OCI-LY3 (cell line): Measurements from ENCODE around the gene PPM1A.

Experiments
- H2AFZ ChIP-seq: fragments of 200-600, 300-600 bp; shearing (Covaris generic); 2 replicates; pipeline ENCODE4 v1.6.0; 2014; ENCODE audit warnings: antibody characterized with exemption, low read depth, low read length
- H3K27ac ChIP-seq: fragments of 200-600, 300-600 bp; sonication (generic); 2 replicates; pipeline ENCODE4 v1.5.1; 2014; ENCODE audit warnings: mild to moderate bottlenecking, low read length, moderate library complexity, mixed read lengths
- H3K27me3 ChIP-seq: fragments of 200-600, 300-600 bp; sonication (generic); 2 replicates; pipeline ENCODE4 v1.6.1; 2014; ENCODE audit warnings: low read depth, low read length, mixed read lengths
- H3K36me3 ChIP-seq: fragments of 200-600, 300-600 bp; sonication (generic); replicated peaks from 2 replicates; pipeline ENCODE3; 2014; ENCODE audit warnings: low read depth, low read length, mixed read lengths
- H3K4me1 ChIP-seq: fragments of 300-600, 200-600 bp; sonication (generic); 2 replicates; pipeline ENCODE4 v1.6.1; 2014; ENCODE audit warnings: low read length, mixed read lengths
- H3K4me2 ChIP-seq: fragments of 200-600, 300-600 bp; sonication (generic); 2 replicates; pipeline ENCODE4 v1.6.1; 2014; ENCODE audit warnings: low read length, mixed read lengths
- H3K4me3 ChIP-seq: fragments of 300-600, 200-600 bp; sonication (generic); 2 replicates; pipeline ENCODE4 v1.5.1; 2014; ENCODE audit warnings: antibody characterized with exemption, mild to moderate bottlenecking, low read length, moderate library complexity
- H3K79me2 ChIP-seq: fragments of 300-600, 200-600 bp; shearing (Covaris generic); 2 replicates; pipeline ENCODE4 v1.6.1; 2014; ENCODE audit warnings: mild to moderate bottlenecking, low read length, mixed read lengths
- H3K9ac ChIP-seq: fragments of 300-600, 200-600 bp; shearing (Covaris generic); 2 replicates; pipeline ENCODE4 v1.6.0; 2014; ENCODE audit warnings: mild to moderate bottlenecking, low read length, moderate library complexity
- H3K9me3 ChIP-seq: fragments of 200-600, 300-600 bp; shearing (Covaris generic); 2 replicates; pipeline ENCODE4 v1.6.1; 2014; ENCODE audit warnings: low read length, mixed read lengths; ENCODE audit not compliant: insufficient read depth
- H4K20me1 ChIP-seq: fragments of 200-600, 300-600 bp; sonication (generic); 2 replicates; pipeline ENCODE4 v1.6.1; 2016; ENCODE audit warnings: low read length, mixed read lengths; ENCODE audit not compliant: insufficient read depth
- CTCF ChIP-seq: fragments of 200-600, 300-600 bp; sonication (generic); IDR thresholded peaks from 2 replicates; pipeline ENCODE4 v1.5.1; 2014; ENCODE audit warnings: antibody characterized with exemption, low read length, low read depth
- EZH2phosphoT487 ChIP-seq: fragments of 200-600 bp; shearing (Covaris generic); IDR thresholded peaks from 2 replicates; pipeline ENCODE4 v1.6.1; 2018; ENCODE audit warnings: antibody characterized with exemption, mixed run types, low read depth

The PPM1A gene

DNA sequence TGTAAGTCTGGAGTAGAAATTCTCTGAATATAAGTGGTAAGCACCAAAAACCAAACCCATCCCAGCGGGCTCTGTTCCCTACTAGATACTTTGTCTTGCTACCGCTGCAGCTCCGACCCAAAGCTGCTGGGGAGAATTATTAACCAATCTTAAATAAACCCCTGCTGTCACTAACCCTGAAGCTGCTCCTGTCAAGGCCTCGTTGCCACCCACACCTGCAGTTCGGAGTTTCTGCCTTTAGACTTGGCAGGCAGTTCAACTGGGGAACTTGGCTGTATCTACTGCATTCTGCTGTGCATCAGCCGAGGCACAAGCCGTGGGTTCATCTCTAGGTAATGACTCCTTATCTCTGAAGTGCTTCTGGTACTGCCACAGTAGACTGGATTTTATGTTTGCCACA, 55.5 kb downstream of the PPM1A start:
- Histone ChIP-seq H3K4me2 (no peak overlapping the region), H3K79me2 (no peaks in the 10 kb centered on the region), H3K36me3 (peaks cover 15% of the 10 kb centered on the region), H4K20me1 (no peaks in the 10 kb centered on the region), H3K4me3 (no peak overlapping the region), H3K9me3 (no peaks in the 10 kb centered on the region), H3K27me3 (no peaks in the 10 kb centered on the region), H2AFZ (no peak overlapping the region), H3K9ac (no peak overlapping the region), H3K4me1 (no peaks in the 10 kb centered on the region), H3K27ac (no peak overlapping the region)
- no peak for TF ChIP-seq EZH2phosphoT487
- TF ChIP-seq CTCF = no peak

GRCh38 chr14:60309867-60310552, 61.0 kb downstream of the PPM1A start:
- Histone ChIP-seq H3K9me3 (no peaks in the 10 kb centered on the region), H3K79me2 (no peaks in the 10 kb centered on the region), H3K4me1 (peaks cover 3% of the 10 kb centered on the region; the same call in 1 of the 2 replicates), H3K27me3 (no peaks in the 10 kb centered on the region), H3K4me3 (no peak overlapping the region), H3K4me2 (no peak overlapping the region), H3K27ac (no peak overlapping the region), H4K20me1 (no peaks in the 10 kb centered on the region), H2AFZ (no peak overlapping the region), H3K36me3 (peaks cover 10% of the 10 kb centered on the region), H3K9ac (no peak overlapping the region)
- TF ChIP-seq CTCF (no peak), EZH2phosphoT487 (no peak)

DNA sequence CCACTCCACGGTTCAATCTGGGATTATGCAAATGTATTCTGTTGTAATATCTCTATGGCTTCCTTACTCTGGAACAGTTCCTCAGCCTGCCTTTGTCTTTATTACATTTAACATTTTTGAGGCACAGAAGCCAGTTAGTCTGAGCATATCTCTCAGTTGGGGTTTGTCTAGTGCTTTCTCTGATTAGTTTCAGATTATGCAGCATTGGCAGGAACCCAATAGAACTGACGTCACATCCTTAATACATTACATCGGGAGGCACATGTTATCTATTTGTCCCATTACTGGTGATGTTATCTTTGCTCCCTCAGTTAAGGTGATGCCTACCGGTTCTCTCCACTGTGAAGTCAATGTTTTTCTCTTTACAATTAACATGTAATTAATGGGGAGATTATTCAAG, 62.4 kb downstream of the PPM1A start:
- no peaks in the 10 kb centered on the region for H3K79me2 ChIP-seq
- TF ChIP-seq CTCF (no peak), EZH2phosphoT487 (no peak)

GRCh38 chr14:60313093-60313492, 64.1 kb downstream of the PPM1A start:
- H3K4me1 ChIP-seq = peaks cover 3% of the 10 kb centered on the region; the same call in 1 of the 2 replicates
- no peak overlapping the region for H3K4me2 ChIP-seq
- H2AFZ ChIP-seq = no peak overlapping the region
- H3K27me3 ChIP-seq = no peaks in the 10 kb centered on the region
- no peaks in the 10 kb centered on the region for H4K20me1 ChIP-seq
- no peaks in the 10 kb centered on the region for H3K36me3 ChIP-seq
- H3K27ac ChIP-seq = no peak overlapping the region
- H3K9me3 ChIP-seq = no peaks in the 10 kb centered on the region
- H3K79me2 ChIP-seq = no peaks in the 10 kb centered on the region
- H3K4me3 ChIP-seq = no peak overlapping the region
- H3K9ac ChIP-seq = no peak overlapping the region
- no peak for TF ChIP-seq EZH2phosphoT487

More for the DNA sequence above, 62.4 kb downstream of the PPM1A start:
- Histone ChIP-seq H3K9ac (no peak overlapping the region), H4K20me1 (no peaks in the 10 kb centered on the region), H3K9me3 (no peaks in the 10 kb centered on the region), H3K27me3 (no peaks in the 10 kb centered on the region), H3K27ac (no peak overlapping the region), H3K4me2 (no peak overlapping the region), H3K4me3 (no peak overlapping the region), H3K4me1 (peaks cover 3% of the 10 kb centered on the region; the same call in 1 of the 2 replicates), H3K36me3 (peaks cover 2% of the 10 kb centered on the region), H2AFZ (no peak overlapping the region)
